Activated naive CD4-positive, alpha-beta T cell treated with anti-CD3 and anti-CD28 coated beads, Interleukin-2, amount 50 U/mL, for 16 hours (primary cell): Measurements from ENCODE around the gene CDC34.
A peak's percentile ranks its signal among the peaks of the same experiment; 100 is the strongest.
"Not testable (repeated sequence)": the region's sequence is repeated elsewhere in the genome, so short reads cannot be mapped to it uniquely, and the experiment has no call there.

Experiments
- DNase-seq: peaks from one replicate; pipeline ENCODE4 v3.0.0-alpha.2; 2020

CDC34 gene

DNA sequence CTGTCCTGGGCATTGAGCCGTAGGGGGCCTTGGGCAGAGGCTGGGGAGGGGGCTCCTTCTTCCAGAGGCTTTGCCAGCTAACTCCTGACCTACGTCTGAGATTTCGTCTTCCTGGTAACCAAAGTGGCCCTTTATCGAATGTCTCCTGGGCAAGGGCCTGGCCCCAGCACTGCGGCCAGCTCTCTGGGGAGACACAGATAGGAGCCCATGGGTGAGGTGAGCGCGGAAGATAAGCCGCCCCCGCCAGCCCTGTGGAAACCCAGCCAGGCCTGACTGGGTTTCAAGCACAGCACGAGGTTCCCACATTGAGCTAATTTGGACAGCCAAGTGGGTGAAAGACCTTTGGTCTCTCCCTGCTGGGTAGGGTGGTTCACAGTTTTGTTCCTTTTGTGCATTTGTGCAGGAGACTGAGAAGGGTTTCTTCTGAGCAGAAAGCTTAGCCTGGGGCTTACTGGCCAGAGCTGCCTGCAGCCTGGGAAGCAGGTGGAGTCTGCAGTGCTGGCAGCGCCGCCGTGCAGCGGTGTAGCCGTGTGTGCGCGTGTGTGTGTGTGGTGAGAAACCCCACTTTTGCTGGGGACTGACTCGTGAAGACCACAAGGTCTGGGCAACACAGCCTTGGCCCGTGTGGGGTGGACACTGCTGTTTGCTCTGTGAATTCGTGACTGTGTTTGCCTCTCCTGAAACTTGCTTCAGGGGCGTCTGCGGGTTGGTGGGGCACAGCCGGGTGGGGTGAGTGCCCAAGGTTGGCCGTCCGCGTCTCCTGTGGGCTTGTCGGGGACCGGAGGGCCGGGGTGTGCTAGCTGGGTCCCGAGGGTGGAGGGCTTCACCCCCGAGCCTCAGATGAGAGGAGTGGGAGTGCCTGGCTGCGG is 43.3 kb downstream of the CDC34 start:
- DNase-seq, result no peak

DNA sequence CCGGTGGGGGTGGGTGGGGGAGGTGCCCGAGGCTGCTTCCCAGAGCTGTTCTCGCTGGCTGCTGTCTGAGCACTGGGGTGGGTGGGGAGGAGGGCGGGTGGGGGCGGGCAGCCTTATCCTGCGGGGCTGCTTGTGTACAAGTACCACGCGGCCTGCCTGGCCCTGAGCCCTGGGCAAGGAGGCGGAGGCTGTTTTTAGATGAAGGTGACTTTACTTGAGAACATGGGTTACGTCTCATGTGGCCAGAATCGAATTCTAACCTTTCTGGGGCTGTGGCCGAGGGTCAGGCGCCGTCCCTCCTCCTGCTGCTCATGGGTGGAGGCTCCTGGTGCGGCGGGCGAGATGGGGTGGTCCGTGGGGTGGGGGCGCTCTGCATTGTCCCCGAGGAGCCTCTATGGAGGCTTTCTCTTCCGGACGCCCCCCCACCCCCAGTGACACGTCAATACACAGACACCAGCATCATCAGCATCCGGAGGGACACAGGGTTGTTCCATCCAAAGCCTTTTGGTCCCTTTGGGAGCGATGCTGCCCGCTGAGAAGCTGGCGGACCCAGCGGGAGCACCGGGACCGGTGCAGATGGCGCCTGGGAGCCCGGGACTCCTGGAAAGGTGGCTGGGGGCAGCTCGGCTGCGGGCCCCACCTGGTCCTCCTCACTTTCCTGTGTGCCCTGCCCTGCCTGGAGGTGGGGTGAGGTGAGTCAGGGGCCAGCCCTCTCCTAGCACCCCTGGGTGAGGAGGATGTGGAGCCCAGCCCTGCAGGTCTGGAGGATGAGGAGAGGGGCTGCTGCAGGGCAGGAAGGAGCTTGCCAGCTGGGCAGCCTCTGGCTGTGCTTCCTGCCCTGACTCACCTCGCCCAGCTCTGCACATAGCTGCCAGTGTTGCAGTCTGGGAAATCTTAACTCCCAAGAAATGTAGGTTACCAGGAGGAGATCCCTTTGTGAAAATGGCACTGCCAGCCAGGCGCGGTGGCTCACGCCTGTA is 44.3 kb downstream of the CDC34 start:
- no peak for DNase-seq

DNA sequence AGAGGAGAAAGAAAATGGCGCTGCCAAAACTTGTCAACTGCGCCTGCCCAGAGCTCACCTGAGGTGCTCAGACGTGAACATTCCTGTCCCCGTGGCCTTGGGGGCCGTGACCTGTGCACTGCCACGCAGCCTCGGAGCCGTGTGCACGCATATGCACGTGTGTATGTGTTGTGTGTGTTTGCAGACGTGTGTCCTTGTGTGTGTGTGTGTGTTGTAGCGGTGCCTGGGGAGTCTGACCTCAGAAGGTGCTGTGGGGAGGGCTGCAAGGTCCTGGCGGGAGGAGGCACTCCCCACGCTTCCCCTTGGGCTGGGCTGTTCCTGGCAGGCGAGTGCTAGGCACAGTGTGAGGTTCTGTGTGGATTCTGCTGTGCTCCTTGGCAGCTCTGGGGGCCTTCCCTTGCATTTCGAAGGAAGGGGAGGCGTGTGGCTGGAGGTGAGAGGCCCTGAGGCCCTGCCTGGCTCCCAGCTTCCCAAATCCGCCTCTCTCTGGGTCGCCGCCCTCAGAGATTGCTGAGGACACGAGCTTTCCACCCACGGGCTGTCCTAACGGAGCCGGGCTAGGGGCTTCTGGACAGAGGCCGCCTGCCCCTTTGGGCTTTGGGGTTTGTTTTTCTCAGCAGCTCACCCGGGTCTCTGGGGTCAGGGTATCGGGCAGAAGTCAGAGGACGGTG is 45.3 kb downstream of the CDC34 start:
- DNase-seq, result no peak

DNA sequence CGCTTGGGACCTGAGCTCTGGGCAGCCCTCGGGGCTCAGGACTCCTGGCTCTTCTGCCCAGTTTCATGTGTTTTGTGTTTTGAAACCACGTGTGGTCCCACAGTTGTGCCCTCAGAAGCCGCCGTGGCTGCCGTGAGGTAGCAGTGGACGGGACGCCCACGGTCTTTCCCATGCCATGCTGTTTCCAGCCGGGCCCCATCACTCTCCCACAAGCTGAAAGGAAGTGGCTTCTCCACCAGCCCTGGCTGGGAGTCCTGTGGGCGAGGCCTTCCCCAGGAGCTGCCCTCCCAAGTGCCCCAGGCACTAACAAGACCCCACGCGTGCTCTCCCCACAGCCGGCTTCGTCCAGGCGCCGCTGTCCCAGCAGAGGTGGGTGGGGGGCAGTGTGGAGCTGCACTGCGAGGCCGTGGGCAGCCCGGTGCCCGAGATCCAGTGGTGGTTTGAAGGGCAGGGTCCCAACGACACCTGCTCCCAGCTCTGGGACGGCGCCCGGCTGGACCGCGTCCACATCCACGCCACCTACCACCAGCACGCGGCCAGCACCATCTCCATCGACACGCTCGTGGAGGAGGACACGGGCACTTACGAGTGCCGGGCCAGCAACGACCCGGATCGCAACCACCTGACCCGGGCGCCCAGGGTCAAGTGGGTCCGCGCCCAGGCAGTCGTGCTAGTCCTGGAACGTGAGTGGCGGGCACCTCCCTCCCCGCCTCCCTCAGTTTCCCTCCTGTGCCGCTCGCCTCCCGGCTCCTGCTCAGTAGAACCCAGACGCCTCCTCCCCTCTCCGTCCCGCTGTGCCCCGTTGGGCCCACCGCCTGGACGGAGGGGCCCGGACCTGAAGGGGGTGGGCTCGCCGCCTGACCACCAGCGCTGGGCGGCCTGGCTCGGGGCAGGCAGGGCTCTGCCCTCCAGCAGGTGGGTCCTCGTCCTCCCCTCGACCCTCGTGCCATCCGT is 46.2 kb downstream of the CDC34 start:
- no peak for DNase-seq

DNA sequence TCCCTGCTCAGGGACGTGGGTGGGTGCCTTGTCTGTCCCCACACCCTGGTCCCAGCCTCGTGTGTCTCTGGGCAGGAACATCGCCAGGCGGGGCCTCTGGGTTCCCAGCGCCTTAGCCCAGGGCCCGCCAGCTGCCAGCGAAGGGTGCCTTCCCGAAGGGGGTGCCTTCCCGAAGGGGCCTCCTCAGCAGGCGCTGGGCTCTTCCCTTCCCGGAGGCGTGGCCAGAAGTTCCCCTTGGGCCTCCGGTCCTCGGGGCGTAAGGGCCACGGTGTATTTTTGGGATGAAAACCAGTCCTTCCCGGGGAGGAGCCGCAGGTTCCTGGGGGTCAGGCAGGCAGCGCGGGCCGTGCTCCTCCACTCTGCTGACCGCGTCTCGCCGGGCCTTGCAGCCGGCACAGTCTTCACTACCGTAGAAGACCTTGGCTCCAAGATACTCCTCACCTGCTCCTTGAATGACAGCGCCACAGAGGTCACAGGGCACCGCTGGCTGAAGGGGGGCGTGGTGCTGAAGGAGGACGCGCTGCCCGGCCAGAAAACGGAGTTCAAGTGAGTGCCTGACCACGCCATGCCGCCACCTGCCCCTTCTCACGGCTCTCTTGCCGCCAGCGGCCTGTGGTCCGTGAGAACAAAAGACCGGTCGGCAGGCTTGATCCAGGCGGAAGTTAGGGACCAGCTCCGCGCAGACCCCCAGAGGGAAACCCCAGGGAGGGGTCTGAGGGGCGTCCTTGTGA is 47.7 kb downstream of the CDC34 start:
- DNase-seq, result no peak

DNA sequence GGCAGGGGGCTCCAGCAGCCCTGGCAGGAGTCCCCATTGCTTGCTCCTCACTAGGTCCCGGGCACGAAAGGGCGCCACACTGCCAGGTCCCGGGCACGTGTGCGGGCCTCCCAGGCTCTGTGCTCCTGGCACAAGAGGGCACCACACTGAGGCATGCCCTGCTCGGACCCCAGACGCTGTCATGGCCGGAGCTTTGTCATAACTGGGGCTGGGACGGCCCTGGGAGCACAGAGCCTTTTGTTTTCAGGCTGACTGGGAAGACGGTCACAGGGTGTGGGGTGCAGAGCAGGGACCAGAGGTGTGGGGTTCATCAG is 48.2 kb downstream of the CDC34 start:
- DNase-seq, result no peak

DNA sequence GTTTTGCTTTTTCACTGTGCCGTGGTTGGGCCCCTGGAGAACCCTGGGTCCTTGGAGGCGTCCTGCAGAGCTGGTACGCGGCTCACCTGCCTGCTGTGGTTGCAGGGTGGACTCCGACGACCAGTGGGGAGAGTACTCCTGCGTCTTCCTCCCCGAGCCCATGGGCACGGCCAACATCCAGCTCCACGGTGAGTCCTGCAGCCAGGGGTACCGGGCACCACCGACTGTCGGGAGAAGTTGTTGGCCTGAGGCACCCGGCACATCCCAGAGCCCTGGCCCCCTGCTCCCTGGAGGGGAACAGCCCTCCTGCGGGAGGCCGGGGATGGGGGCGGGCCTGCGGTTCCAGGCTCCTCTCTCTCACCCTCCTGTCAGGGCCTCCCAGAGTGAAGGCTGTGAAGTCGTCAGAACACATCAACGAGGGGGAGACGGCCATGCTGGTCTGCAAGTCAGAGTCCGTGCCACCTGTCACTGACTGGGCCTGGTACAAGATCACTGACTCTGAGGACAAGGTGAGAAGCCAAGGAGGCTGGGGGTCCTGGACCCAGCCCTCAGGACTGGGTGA is 48.8 kb downstream of the CDC34 start:
- DNase-seq, result no peak

DNA sequence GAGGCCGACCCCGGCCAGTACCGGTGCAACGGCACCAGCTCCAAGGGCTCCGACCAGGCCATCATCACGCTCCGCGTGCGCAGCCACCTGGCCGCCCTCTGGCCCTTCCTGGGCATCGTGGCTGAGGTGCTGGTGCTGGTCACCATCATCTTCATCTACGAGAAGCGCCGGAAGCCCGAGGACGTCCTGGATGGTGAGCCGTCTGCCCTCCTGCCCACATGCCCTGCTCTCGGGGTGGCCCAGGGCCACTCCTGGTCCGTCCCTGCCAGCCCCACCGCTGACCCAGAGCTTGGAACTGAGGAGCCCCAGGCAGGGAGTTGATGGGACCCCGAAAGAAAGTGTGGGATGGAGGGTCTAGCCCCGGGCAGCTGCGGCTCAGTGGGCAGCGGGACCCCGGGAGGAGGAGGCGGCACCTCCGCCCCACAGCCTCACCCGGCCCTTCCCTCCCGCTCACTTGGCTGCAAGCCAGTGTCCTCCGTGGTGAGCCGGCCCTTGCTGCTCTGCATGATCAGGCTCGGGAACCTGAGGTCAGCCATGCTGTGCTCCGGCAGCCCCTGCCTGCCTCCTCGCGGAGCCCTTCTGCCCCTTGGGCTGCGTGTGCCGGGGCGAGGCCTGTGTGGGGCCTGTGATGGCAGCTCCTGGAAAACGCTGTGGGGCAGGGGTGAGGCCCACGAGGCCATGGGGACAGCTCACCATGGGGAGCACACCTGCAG is 50.0 kb downstream of the CDC34 start:
- DNase-seq, result no peak

DNA sequence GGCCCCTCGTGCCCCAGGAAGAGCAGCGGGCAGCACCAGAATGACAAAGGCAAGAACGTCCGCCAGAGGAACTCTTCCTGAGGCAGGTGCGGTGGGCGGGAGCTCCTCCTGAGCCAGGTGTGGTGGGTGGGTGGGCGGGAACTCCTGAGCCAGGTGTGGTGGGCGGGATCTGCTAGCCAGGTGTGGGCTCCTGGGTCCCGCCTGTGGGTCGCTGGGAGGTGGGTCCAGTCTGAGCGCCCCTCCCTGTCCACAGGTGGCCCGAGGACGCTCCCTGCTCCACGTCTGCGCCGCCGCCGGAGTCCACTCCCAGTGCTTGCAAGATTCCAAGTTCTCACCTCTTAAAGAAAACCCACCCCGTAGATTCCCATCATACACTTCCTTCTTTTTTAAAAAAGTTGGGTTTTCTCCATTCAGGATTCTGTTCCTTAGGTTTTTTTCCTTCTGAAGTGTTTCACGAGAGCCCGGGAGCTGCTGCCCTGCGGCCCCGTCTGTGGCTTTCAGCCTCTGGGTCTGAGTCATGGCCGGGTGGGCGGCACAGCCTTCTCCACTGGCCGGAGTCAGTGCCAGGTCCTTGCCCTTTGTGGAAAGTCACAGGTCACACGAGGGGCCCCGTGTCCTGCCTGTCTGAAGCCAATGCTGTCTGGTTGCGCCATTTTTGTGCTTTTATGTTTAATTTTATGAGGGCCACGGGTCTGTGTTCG is 51.1 kb downstream of the CDC34 start:
- DNase-seq, result no peak

DNA sequence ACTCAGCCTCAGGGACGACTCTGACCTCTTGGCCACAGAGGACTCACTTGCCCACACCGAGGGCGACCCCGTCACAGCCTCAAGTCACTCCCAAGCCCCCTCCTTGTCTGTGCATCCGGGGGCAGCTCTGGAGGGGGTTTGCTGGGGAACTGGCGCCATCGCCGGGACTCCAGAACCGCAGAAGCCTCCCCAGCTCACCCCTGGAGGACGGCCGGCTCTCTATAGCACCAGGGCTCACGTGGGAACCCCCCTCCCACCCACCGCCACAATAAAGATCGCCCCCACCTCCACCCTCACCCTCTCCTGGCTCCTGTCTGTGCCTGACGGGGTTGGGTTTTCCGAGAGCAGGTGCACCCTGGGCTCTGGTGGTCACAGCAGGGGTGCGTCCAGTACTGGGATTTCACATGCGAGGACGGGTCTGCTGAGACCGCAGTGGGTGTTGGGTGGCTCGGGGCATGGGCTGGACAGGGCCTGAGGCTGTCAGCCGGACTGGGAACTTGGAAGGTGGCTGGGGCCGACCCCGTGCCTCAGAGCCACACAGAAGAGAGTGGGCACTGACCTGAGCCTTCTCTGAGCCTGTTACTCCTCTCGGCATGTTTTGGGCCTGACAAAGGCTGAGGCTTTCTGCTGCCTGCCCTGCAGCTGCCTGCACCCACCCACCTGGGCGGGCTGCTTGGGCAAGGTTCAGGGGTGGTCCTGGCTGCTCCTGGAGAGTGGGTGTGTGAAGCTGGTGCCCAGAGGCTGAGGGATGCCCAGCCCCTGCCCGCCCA is 51.8 kb downstream of the CDC34 start:
- no peak for DNase-seq

DNA sequence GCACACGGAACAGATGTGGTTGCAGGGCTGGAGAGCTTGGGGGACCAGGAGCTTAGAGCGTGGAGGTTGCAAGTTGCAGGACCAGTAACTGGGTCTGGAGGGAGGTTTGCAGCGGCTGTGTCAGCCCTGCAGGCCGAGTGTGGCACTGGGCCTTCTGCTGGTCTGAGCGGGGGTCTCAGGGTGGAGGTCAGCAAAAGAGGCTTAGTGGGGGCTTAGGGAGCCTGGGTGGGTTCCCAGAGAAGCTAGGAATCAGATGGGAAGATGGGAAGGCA is 52.3 kb downstream of the CDC34 start:
- DNase-seq, result no peak

DNA sequence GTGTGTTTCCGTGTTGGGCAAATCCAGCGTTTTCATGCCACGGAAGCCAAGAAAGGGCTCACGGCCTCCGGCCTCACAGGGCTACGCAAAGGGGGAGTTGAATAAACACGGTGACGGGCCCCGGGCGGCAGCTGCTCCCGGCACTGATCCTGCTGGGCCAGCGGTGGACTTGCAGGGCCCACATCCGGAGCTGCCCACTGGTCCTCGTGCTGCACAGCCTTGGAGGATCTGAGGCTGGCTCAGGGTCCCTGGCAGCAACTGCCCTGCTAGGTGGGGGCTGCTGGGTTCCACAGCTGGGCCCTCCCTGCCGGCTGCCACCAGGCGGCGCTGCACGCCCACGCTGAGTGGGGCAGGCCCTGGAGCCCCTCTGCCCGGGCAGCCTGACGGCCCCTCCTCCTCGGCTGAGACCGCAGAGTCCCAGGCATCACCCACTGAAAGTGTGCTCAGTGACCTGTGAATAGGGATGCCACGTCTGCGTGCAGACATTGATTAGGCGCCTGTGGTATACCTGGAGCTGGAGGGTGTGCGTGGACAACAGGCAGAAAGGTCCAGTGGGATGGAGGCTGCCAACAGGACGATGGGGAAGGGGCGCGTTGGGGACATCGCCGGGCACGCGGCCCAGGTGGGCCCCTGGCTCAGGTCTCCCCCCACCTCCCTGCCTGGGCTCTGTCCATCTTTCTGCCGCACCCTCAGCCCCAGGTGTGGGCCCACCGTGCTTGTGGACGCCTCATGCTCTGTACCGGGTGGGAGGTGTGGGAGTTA is 52.9 kb downstream of the CDC34 start:
- DNase-seq, result peak; percentile 66

DNA sequence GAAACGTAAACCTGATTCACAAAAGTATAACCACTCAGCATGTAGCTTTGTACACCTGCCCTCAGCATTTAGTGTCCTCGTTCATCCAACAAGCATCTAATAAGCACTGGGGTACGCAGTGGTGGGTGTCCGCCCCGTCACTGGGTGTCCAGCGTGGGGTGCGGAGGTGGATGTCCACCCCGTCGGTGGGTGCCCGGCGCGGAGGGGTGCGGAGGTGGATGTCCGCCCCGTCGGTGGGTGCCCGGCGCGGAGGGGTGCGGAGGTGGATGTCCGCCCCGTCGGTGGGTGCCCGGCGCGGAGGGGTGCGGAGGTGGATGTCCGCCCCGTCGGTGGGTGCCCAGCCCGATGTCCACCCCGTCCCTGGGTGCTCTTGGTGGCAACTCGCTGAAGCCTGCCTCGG is 53.6 kb downstream of the CDC34 start:
- DNase-seq, result not testable (repeated sequence)

DNA sequence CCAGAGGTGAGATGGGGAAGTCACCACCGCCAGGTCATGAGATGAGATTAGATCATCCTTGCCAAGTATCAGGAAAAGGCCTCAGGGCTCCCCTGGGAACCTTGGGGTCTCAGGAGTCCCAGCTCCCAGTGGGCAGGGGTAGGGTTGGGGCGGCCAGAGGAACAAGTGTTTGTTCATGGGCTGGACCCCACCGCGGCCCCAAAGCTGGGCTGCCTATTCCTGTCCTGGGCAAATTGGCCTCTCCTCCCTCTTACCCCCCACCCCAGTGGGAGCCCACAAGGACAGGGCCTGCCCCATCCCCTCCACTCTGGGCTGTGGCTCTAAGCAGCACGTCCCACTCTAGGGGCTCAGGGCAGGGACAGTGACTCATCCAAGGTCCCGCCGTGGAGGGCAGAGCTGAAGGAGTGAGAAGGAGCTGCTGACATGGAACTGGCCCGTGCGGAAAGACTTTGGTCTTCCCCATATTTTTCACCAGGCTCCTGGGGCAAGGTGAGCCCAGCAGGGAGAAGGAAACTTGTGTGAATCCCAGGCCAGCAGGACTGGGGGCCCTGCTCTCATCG is 54.1 kb downstream of the CDC34 start:
- no peak for DNase-seq

DNA sequence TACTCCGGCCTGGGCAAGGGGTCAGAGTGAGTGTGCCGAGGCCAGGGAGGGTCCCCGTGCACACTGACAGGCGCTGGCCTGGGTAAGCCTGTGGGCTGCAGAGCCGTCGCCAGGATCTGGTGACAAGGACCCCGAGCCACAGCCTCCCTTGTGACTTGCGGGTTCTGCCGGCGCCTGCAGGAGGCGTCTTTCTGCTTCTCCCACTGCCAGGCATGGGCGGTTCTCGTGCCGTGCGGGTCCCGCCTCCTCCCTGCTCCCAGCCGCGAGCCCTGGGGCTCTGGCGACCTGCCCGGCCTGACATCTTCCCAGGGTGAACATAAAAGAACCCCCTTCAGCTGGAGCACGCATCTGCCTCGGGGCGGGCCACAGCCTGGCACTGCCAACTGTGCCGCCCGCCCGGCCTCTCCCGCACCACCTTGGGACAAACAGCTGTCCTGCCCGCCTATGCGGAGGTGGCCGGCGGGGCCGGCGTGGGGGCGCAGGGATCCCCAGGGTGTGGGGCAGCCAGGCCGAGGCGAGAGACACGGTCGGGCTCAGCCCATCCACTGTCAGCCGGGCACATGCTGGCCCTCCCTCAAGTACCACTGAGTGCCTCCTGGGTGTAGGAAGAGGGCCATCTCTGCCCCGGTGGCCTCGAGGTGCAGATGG is 56.7 kb downstream of the CDC34 start:
- peak; percentile 73 for DNase-seq

DNA sequence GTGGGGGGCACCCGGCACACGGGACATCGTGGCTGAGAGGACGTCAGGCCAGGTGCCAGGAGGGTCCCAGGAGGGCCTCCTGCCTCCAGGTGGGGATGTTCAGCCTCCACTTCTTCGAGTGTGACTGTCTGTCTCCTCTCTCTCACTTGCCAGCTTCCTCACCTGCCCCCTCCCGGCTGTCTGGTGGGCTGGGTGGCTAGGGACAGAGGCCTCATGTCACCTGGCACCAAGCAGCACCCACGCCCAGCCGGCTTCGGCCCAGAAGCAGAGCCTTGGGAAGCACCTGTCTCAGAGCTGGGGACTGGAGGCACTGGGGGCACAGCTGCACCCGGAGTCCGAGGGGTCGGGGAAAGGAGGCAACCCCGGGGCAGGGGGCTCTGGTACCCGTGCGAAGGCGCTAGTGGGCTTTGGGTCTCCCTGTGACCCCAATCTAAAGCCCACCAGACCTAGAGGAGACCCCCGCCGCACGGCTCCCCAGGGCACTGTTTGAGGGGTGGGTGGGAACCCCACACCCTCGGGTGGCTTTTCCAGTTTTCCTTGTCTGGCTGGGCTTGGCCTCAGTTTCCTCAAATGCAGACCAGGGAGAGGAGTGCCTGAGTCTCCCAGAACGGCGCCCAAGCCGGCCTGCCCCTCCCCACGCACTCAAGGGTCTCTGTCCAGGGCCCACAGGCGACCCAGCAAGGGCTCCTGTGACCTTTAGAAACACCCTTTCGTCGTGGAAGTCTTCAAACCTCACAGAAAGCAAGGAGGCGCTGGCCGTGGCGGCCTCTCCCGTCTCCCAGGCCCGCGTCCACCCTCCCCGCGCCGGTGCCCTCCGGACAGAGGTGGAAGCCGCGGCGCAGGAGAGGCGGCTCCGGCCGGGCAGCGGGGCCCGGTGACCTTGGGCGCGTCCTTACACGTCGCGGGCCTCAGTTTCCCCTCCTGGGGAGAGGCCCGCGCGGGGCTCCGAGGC is 57.5 kb downstream of the CDC34 start:
- DNase-seq, result no peak
